Peyer's patch (tissue), 4 donors: Measurements from ENCODE around the gene INPP5A. TPM values are rescaled to one million over a fixed set of nuclear protein-coding genes. Genes with fewer than 3 reads are reported as not detected.

Source experiments
- DNase-seq, 3 donors: peaks; one replicate each; pipeline ENCODE4 v3.0.0-alpha.2; 2017 to 2019
- H3K27ac ChIP-seq, 4 donors: fragments of 200-600 bp; sonication (generic); one replicate each; pipeline ENCODE4 v1.5.1; 2016 to 2019
- H3K27me3 ChIP-seq, 2 donors: fragments of 200-600 bp; sonication (generic); one replicate each; pipeline ENCODE4 v1.5.1; 2019
- H3K36me3 ChIP-seq, 3 donors: fragments of 200-600 bp; sonication (generic); one replicate each; pipeline ENCODE4 v1.5.1; 2016 to 2019
- H3K4me1 ChIP-seq, 4 donors: fragments of 200-600 bp; sonication (generic); one replicate each; pipeline ENCODE4 v1.5.1; 2016 to 2019
- H3K4me3 ChIP-seq, 4 donors: fragments of 200-600 bp; sonication (generic); 1 replicate in 3 of 4; 2 replicates in 1 of 4; pipeline ENCODE4 v1.5.1; 2016 to 2019; ENCODE audit warnings: mild to moderate bottlenecking in 1 of 4
- H3K9me3 ChIP-seq, 4 donors: fragments of 200-600 bp; sonication (generic); one replicate each; pipeline ENCODE4 v1.5.1; 2016 to 2019; ENCODE audit warnings: mild to moderate bottlenecking in 1 of 4
- POLR2A ChIP-seq, 2 donors: fragments of 450-650 bp; IDR thresholded peaks; one replicate each; pipeline ENCODE4 v1.5.1; 2017; ENCODE audit warnings: antibody characterized with exemption in 2 of 2, mild to moderate bottlenecking in 2 of 2, moderate library complexity in 2 of 2
- total RNA-seq, 4 donors: library from RNA; depleted of rRNA; stranded (reverse); fragments of >200 nt; gene quantifications; one replicate each; pipeline ENCODE4 v1.1.0, GENCODE V29; 2016
- TF ChIP-seq, protein P1 (sequence below), 6 experiments: fragments of 450-650 bp in 4 of 6; fragments of 200-600 bp in 2 of 6; sonication (generic) in 1 of 6; IDR thresholded peaks; one replicate each; pipeline ENCODE4 v1.5.1; 2017 to 2019; ENCODE audit warnings: antibody characterized with exemption in 6 of 6, mild to moderate bottlenecking in 3 of 6, moderate library complexity in 1 of 6

Gene INPP5A
- total RNA-seq, 4 donors from 2014 or later, result 33.8 to 76.4 (median 38.1) TPM

GRCh38 chr10:132616170-132616995, 78.8 kb downstream of the INPP5A start:
- no peak for TF ChIP-seq POLR2A (IDR thresholded peaks at IDR 0.05)
- TF ChIP-seq, protein P1, sequence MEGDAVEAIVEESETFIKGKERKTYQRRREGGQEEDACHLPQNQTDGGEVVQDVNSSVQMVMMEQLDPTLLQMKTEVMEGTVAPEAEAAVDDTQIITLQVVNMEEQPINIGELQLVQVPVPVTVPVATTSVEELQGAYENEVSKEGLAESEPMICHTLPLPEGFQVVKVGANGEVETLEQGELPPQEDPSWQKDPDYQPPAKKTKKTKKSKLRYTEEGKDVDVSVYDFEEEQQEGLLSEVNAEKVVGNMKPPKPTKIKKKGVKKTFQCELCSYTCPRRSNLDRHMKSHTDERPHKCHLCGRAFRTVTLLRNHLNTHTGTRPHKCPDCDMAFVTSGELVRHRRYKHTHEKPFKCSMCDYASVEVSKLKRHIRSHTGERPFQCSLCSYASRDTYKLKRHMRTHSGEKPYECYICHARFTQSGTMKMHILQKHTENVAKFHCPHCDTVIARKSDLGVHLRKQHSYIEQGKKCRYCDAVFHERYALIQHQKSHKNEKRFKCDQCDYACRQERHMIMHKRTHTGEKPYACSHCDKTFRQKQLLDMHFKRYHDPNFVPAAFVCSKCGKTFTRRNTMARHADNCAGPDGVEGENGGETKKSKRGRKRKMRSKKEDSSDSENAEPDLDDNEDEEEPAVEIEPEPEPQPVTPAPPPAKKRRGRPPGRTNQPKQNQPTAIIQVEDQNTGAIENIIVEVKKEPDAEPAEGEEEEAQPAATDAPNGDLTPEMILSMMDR (IDR thresholded peaks at IDR 0.05), result no peak
- Histone ChIP-seq H3K4me1 (peaks cover 0 to 9% (median 0%) of the 10 kb centered on the region in 4 donors), H3K27me3 (no peaks in the 10 kb centered on the region), H3K36me3 (peaks cover 0 to 9% (median 0%) of the 10 kb centered on the region in 3 donors), H3K9me3 (peaks cover 0 to 14% (median 5%) of the 10 kb centered on the region in 4 donors), H3K4me3 (no peak overlapping the region), H3K27ac (no peak overlapping the region)
- peak in 2 of 3 donors; percentile 34 to 50 for DNase-seq

DNA sequence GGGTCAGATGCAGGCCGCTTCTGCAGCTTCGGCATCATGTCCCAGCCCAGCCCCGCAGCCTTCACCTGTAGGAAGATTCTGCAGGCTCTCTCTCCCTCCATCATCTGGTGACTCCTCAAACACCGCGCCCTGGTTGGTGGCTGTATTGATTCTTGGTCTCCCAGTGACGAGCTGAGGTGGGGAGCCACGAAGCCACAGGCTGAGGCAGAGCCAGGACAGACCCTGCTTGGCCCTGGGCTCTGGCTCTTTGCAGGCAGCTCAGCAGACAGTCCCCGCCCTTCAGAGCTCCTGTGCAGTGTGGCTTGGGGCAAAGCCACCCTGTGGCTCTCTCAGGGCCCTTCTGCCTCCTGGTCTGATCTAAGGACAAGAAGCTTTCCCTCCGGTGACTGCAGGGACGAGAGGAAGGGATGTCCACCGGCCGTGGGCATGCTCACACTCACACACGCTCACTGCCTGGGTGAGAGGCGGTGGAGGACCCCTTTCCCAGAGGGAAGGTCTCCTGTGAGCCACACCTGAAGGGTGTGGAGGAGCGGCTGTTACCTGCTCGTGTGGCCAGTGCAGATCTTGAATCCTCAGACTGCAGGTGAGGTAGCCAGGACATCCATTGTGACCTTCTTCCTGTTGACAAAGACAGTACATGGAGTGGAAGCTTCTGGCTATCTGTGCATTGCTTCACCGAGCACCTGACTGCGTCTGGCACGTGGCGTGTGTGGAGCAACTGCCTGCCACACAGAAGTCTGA, 79.6 kb downstream of the INPP5A start:
- Histone ChIP-seq H3K36me3 (peaks cover 0 to 9% (median 0%) of the 10 kb centered on the region in 3 donors), H3K9me3 (peaks cover 0 to 14% (median 5%) of the 10 kb centered on the region in 4 donors), H3K27me3 (no peaks in the 10 kb centered on the region), H3K27ac (no peak overlapping the region), H3K4me3 (no peak overlapping the region), H3K4me1 (peaks cover 0 to 5% (median 0%) of the 10 kb centered on the region in 4 donors)
- DNase-seq, result peak in 2 of 3 donors; percentile 39 to 40
- no peak for TF ChIP-seq POLR2A (IDR thresholded peaks at IDR 0.05)
- TF ChIP-seq, protein P1 (IDR thresholded peaks at IDR 0.05), result no peak

GRCh38 chr10:132617737-132618052, 80.1 kb downstream of the INPP5A start:
- H3K4me1 ChIP-seq, result no peaks in the 10 kb centered on the region
- no peak for DNase-seq
- no peak overlapping the region for H3K4me3 ChIP-seq
- no peak for TF ChIP-seq POLR2A (IDR thresholded peaks at IDR 0.05)
- TF ChIP-seq, protein P1 (IDR thresholded peaks at IDR 0.05), result no peak
- no peaks in the 10 kb centered on the region for H3K27me3 ChIP-seq
- H3K9me3 ChIP-seq, result peaks cover 0 to 14% (median 5%) of the 10 kb centered on the region in 4 donors
- H3K36me3 ChIP-seq, result peaks cover 0 to 9% (median 0%) of the 10 kb centered on the region in 3 donors
- no peak overlapping the region for H3K27ac ChIP-seq

DNA sequence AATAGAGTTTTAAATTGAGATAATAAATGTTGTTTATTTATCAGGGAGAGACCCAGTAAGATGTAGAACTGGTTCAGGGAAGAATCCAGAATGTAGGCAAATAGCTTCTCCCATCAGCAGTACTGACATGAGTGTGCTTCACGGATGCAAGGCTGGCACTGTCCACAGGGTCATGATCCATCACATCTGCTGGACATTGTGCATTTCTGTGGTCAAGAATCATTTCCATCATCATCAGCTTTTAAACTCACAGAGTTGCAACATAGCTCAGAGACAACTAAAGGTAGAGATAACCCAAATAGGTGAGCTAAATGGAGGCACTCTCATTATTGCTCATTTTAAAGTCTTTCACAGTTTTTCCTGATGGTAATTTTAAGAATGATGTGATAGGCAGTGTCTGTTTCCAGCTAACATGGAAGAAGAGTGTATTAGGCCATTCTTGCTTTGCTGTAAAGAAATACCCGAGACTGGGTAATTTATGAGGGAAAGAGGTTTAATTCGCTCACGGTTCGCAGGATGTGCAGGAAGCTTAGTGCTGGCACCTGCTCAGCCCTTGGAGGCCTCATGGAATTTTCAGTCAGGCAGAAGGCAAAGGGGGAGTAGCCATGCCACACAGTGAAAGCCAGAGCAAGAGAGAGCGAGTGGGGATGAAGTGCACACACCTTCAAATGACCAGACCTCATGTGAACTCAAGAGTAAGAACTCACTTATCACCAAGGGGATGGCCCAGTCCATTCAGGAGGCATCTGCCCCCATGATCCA, 80.8 kb downstream of the INPP5A start:
- peak in 1 of 3 donors; percentile 18 for DNase-seq
- TF ChIP-seq POLR2A (IDR thresholded peaks at IDR 0.05), result no peak
- TF ChIP-seq, protein P1 (IDR thresholded peaks at IDR 0.05), result no peak
- Histone ChIP-seq H3K27me3 (no peaks in the 10 kb centered on the region), H3K4me1 (no peaks in the 10 kb centered on the region), H3K27ac (no peak overlapping the region), H3K36me3 (peaks cover 0 to 9% (median 0%) of the 10 kb centered on the region in 3 donors), H3K4me3 (no peak overlapping the region), H3K9me3 (peaks cover 0 to 14% (median 5%) of the 10 kb centered on the region in 4 donors)

GRCh38 chr10:132619927-132620326, 82.3 kb downstream of the INPP5A start:
- Histone ChIP-seq H3K36me3 (peaks cover 0 to 4% (median 0%) of the 10 kb centered on the region in 3 donors), H3K27ac (no peak overlapping the region), H3K27me3 (no peaks in the 10 kb centered on the region), H3K4me3 (no peak overlapping the region), H3K9me3 (peaks cover 0 to 14% (median 5%) of the 10 kb centered on the region in 4 donors), H3K4me1 (no peaks in the 10 kb centered on the region)
- peak in 1 of 3 donors; percentile 24 for DNase-seq
- TF ChIP-seq POLR2A (IDR thresholded peaks at IDR 0.05), result no peak
- TF ChIP-seq, protein P1 (IDR thresholded peaks at IDR 0.05), result no peak
